Omental fat pad (tissue), 4 donors: ENCODE data around the gene MELK. TPM values are rescaled to one million over a fixed set of nuclear protein-coding genes. Genes with fewer than 3 reads are reported as not detected.

ENCODE experiments used
- ATAC-seq: fragments of 150-250 bp; one replicate; pipeline ENCODE4 v1.9.1; 2016; ENCODE audit warnings: mild to moderate bottlenecking, moderate library complexity; ENCODE audit not compliant: low FRiP score
- DNase-seq: peaks from one replicate; pipeline ENCODE4 v3.0.0-alpha.2; 2019; ENCODE audit warnings: low spot score
- total RNA-seq, 4 donors: library from RNA; depleted of rRNA; stranded (reverse); fragments of >200 nt; gene quantifications; one replicate each; pipeline ENCODE4 v1.1.0, GENCODE V29; 2016
- TF ChIP-seq, protein P1 (sequence below), 3 donors: fragments of 450-650 bp; IDR thresholded peaks; one replicate each; pipeline ENCODE4 v1.5.1; 2016 to 2017; ENCODE audit warnings: antibody characterized with exemption in 3 of 3, mild to moderate bottlenecking in 3 of 3, moderate library complexity in 2 of 3

Gene MELK
- total RNA-seq, 4 donors from 2014 or later = 0.37 to 2.6 (median 0.56) TPM; not detected in 1

GRCh38 chr9:36720043-36720442 lies 147.3 kb downstream of the MELK start:
- no peak for ATAC-seq
- TF ChIP-seq, protein P1, sequence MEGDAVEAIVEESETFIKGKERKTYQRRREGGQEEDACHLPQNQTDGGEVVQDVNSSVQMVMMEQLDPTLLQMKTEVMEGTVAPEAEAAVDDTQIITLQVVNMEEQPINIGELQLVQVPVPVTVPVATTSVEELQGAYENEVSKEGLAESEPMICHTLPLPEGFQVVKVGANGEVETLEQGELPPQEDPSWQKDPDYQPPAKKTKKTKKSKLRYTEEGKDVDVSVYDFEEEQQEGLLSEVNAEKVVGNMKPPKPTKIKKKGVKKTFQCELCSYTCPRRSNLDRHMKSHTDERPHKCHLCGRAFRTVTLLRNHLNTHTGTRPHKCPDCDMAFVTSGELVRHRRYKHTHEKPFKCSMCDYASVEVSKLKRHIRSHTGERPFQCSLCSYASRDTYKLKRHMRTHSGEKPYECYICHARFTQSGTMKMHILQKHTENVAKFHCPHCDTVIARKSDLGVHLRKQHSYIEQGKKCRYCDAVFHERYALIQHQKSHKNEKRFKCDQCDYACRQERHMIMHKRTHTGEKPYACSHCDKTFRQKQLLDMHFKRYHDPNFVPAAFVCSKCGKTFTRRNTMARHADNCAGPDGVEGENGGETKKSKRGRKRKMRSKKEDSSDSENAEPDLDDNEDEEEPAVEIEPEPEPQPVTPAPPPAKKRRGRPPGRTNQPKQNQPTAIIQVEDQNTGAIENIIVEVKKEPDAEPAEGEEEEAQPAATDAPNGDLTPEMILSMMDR (IDR thresholded peaks at IDR 0.05) = no peak
- no peak for DNase-seq

DNA sequence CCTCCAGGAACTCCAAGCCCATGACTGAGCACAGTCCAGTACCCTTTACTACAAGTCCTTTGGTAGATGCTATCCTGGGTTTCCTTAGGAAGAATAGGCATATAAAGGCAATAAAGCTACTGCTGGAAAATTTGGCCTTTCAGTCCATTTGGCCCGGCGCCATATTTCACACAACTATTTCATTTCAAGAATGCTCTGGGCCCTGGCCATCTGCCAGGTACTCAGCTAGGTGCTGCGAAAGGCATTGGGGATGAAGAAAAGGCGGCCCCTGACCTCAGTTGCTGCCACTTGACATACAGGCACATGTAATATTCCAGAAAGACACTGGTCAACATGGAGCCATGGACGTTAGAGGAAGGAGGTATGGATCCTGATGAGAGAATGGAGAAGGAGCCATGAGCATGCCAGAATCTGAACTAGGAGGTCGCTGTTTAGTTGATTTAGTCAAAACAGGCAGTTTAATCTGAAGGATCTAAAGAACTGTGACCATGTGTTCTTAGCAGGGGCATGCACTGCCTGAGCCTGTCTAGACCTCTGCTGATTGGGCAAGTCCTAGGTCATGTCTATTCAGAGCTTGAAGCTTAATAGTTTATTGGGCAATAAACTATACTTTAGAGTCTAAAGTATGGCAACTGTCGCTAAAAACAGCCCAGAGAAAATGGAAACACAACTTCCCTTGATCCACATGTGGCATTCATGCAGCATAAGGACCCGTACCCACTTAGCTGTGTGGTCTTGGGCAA lies 149.3 kb downstream of the MELK start:
- TF ChIP-seq, protein P1 (IDR thresholded peaks at IDR 0.05) = no peak
- no peak for DNase-seq
- no peak for ATAC-seq

DNA sequence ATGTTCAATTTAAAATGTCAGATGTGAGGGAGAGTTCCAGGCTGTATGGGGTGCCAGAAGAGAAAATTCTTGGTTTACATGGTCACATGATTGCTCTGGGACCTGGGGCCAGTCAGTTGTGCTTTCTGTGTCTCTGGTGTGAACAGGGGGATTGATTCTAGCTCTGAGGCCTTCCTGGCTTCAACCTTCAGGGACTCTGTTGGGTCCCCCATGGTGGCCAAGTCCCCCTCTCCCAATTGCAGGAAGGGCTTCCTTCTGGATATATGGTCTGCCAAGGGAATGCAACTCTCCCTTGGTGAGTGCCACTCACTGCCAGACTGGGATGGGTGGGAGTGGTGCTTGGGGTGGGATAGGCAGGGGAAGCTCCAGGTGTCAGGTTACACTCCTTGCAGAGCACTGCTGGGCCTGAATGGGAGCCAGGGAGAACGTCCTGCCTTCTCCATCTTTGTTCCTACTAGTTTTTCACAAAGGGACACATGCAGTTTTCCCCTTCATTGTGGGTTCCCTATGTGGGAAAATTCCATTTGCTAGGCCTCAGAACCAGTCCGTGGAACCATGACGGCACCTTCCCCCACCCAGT lies 153.2 kb downstream of the MELK start:
- no peak for ATAC-seq
- no peak for DNase-seq
- TF ChIP-seq, protein P1 (IDR thresholded peaks at IDR 0.05) = no peak

Other genes starting within 250 kb of the MELK start
- gene RNF38, start 172.6 kb upstream of the MELK start, total RNA-seq = 10 to 100 TPM; 19.9 to 37.8 (median 23.2) TPM